ENCODE measurements around the gene G3BP1. TPM values are rescaled to one million over a fixed set of nuclear protein-coding genes. Genes with fewer than 3 reads are reported as not detected.

G3BP1 gene
- polyA plus RNA-seq, 3 donors = 10.6 to 60.6 (median 58.8) TPM

DNA sequence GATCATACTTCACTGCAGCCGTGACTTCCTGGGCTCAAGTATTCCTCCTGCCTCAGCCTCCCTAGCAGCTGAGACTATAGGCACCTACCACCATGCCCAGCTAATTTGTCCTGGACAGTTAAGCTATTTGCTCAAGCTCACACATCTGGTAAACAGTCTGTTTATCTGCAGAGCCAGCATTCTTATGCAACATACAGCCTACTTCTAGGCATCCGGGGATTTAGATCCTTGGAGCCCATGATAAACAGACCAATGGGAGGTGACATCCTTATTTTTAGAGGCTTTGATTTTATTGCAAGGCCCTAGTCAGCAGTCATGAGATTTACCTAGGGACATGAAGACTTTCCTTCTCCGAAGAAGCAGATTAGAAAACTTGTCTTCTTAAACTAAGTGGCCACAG is 34.3 kb upstream of the G3BP1 start:
- no peak overlapping the region for H3K27ac Mint-ChIP-seq
- H3K27me3 ChIP-seq (ENCODE audit: control insufficient read depth in 2 of 2, insufficient read depth in 2 of 2, low read length in 2 of 2) = no peaks in the 10 kb centered on the region
- H3K4me3 Mint-ChIP-seq = no peak overlapping the region
- no peak overlapping the region for H3K4me2 ChIP-seq (replicated peaks; ENCODE audit: extremely low read depth, low read length, poor library complexity, severe bottlenecking)
- peaks cover 19 to 63% of the 10 kb centered on the region in 2 donors for H3K36me3 ChIP-seq (replicated peaks in 1 of 2; ENCODE audit: control insufficient read depth in 1 of 2, insufficient read depth in 2 of 2, low read length in 2 of 2)
- no peak overlapping the region for H2AFZ ChIP-seq (ENCODE audit: insufficient read depth, low read depth, low read length, poor library complexity, severe bottlenecking)
- H3K4me1 ChIP-seq (ENCODE audit: control insufficient read depth in 1 of 2, insufficient read depth in 2 of 2, low read length in 2 of 2) = peaks cover 0 to 5% of the 10 kb centered on the region in 2 donors
- no peak for DNase-seq
- H4K20me1 ChIP-seq (ENCODE audit: insufficient read depth, low read length) = peaks cover 4% of the 10 kb centered on the region
- no peaks in the 10 kb centered on the region for H3K9me3 Mint-ChIP-seq
- H3K9me3 ChIP-seq (replicated peaks in 1 of 2; ENCODE audit: control insufficient read depth in 1 of 2, insufficient read depth in 1 of 2, low read length in 2 of 2) = no peaks in the 10 kb centered on the region
- peaks cover 0 to 3% (median 0%) of the 10 kb centered on the region in 3 donors for H3K27me3 Mint-ChIP-seq (ENCODE audit: low read depth in 3 of 3)
- peaks cover 46 to 73% of the 10 kb centered on the region in 2 donors for H3K36me3 Mint-ChIP-seq
- no peaks in the 10 kb centered on the region for H3K79me2 ChIP-seq (ENCODE audit: insufficient read depth, low read length)
- H3K27ac ChIP-seq (ENCODE audit: low read depth in 1 of 2, low read length in 2 of 2) = no peak overlapping the region
- TF ChIP-seq, protein P1, sequence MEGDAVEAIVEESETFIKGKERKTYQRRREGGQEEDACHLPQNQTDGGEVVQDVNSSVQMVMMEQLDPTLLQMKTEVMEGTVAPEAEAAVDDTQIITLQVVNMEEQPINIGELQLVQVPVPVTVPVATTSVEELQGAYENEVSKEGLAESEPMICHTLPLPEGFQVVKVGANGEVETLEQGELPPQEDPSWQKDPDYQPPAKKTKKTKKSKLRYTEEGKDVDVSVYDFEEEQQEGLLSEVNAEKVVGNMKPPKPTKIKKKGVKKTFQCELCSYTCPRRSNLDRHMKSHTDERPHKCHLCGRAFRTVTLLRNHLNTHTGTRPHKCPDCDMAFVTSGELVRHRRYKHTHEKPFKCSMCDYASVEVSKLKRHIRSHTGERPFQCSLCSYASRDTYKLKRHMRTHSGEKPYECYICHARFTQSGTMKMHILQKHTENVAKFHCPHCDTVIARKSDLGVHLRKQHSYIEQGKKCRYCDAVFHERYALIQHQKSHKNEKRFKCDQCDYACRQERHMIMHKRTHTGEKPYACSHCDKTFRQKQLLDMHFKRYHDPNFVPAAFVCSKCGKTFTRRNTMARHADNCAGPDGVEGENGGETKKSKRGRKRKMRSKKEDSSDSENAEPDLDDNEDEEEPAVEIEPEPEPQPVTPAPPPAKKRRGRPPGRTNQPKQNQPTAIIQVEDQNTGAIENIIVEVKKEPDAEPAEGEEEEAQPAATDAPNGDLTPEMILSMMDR (IDR thresholded peaks at IDR 0.05) = no peak
- intact Hi-C loops (cut with micrococcal nuclease) = no loop called here
- 100% methylated on average over 2 of the region's 3 CpGs for WGBS (ENCODE audit: insufficient coverage)
- no peak overlapping the region for H3K9ac ChIP-seq (ENCODE audit: insufficient read depth, low read length, poor library complexity, severe bottlenecking)
- no peak overlapping the region for H3K4me3 ChIP-seq (replicated peaks in 1 of 3; ENCODE audit: low read depth in 2 of 3, low read length in 3 of 3)
- H3K4me1 Mint-ChIP-seq = peaks cover 6% of the 10 kb centered on the region

DNA sequence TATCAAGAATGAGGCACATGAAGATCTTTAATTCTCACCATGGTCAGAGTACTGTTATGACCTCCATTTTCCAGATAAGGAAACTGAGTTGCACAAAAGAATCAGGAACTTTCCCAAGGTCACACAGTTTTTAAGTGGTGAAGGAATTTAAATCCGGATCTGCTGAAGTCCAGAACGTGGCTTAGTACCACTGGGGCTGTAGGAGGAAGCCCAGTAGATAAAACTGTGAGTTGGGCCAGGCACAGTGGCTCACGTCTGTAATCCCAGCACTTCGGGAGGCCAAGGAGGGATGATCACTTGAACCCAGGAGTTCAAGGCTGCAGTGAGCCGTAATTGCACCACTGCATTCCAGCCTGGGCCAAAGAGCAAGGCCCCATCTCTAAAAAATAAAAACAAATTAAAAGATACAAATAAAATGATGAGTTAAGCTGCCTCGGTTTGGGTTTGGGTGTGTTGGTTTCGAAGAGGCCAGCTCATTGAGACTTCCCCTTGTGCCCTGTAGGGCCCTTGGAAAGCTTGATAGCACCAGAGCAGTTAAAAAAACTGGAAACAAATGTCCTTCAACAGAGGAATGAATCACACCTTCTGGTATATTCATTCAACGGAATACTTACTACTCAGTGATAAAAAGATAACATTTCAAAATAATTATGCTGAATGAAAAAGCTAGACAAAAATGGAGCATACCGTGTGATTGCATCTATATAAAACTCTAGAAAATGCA is 33.5 kb upstream of the G3BP1 start:
- intact Hi-C loops (cut with micrococcal nuclease) = no loop called here
- Mint-ChIP-seq H3K9me3 (no peaks in the 10 kb centered on the region), H3K27me3 (ENCODE audit: low read depth in 3 of 3) (peaks cover 0 to 3% (median 0%) of the 10 kb centered on the region in 3 donors), H3K27ac (peak overlapping the region in 2 of 7 donors; percentile 71 to 74), H3K4me3 (no peak overlapping the region), H3K36me3 (peaks cover 49 to 74% of the 10 kb centered on the region in 2 donors), H3K4me1 (peaks cover 6% of the 10 kb centered on the region)
- TF ChIP-seq, protein P1 (IDR thresholded peaks at IDR 0.05) = no peak
- H3K4me1 ChIP-seq (ENCODE audit: control insufficient read depth in 1 of 2, insufficient read depth in 2 of 2, low read length in 2 of 2) = peaks cover 0 to 5% of the 10 kb centered on the region in 2 donors
- no peaks in the 10 kb centered on the region for H3K9me3 ChIP-seq (replicated peaks in 1 of 2; ENCODE audit: control insufficient read depth in 1 of 2, insufficient read depth in 1 of 2, low read length in 2 of 2)
- H3K4me3 ChIP-seq (replicated peaks in 1 of 3; ENCODE audit: low read depth in 2 of 3, low read length in 3 of 3) = no peak overlapping the region
- no peak for DNase-seq
- H3K4me2 ChIP-seq (replicated peaks; ENCODE audit: extremely low read depth, low read length, poor library complexity, severe bottlenecking) = no peak overlapping the region
- no peak overlapping the region for H2AFZ ChIP-seq (ENCODE audit: insufficient read depth, low read depth, low read length, poor library complexity, severe bottlenecking)
- WGBS (ENCODE audit: insufficient coverage) = 100% methylated on average over 4 of the region's 9 CpGs
- H3K79me2 ChIP-seq (ENCODE audit: insufficient read depth, low read length) = no peaks in the 10 kb centered on the region
- peaks cover 4% of the 10 kb centered on the region for H4K20me1 ChIP-seq (ENCODE audit: insufficient read depth, low read length)
- H3K9ac ChIP-seq (ENCODE audit: insufficient read depth, low read length, poor library complexity, severe bottlenecking) = no peak overlapping the region
- H3K36me3 ChIP-seq (replicated peaks in 1 of 2; ENCODE audit: control insufficient read depth in 1 of 2, insufficient read depth in 2 of 2, low read length in 2 of 2) = peaks cover 19 to 71% of the 10 kb centered on the region in 2 donors
- H3K27ac ChIP-seq (ENCODE audit: low read depth in 1 of 2, low read length in 2 of 2) = no peak overlapping the region
- H3K27me3 ChIP-seq (ENCODE audit: control insufficient read depth in 2 of 2, insufficient read depth in 2 of 2, low read length in 2 of 2) = no peaks in the 10 kb centered on the region

All from CD14-positive monocyte (primary cell).